K562 (cell line): ENCODE data around the gene UBE2QL1. TPM values are rescaled to one million over a fixed set of nuclear protein-coding genes. Genes with fewer than 3 reads are reported as not detected.
A peak's percentile ranks its signal among the peaks of the same experiment; 100 is the strongest.

Experiments
- ATAC-seq: fragments of 200-7000 bp; cut with Tn5 transposase; 3 replicates; pipeline ENCODE4 v1.9.1; 2020; ENCODE audit warnings: moderate library complexity
- BruUV-seq: library from RNA; stranded (reverse); fragments of 400-500 nt; replicated peaks from 2 replicates; lab custom pipeline; 2021; lab: Mats Ljungman, UMichigan
- CTCF ChIA-PET: fragments of 300-600 bp; formaldehyde crosslinking; extraction: SDS; loops from one replicate; lab custom pipeline; 2021; ENCODE audit warnings: low intra/inter-chr PET ratio; lab: Yijun Ruan, JAX
- POLR2A ChIA-PET: fragments of 300-600, 350-650 bp; sonication (Branson Sonifier 250); formaldehyde crosslinking; extraction: SDS; loops from one replicate; lab custom pipeline; 2021; ENCODE audit warnings: antibody characterized with exemption, inconsistent platforms; lab: Yijun Ruan, JAX
- DNase-seq, 4 experiments: peaks; one replicate each; pipeline versions ENCODE4 v3.0.0 to v3.0.0-alpha.2; 2011 to 2018; ENCODE audit warnings: low spot score in 3 of 4, mixed read lengths in 3 of 4; ENCODE audit errors: extremely low read depth in 1 of 4
- FAIRE-seq: peaks from 2 replicates; lab custom pipeline; 2011; peaks lifted over from hg19 to GRCh38; lab: Jason Lieb, UNC
- H2AFZ ChIP-seq: 2 replicates; pipeline ENCODE4 v1.6.0; 2011; ENCODE audit warnings: low read depth, low read length, control low read depth, inconsistent platforms
- H3K27ac ChIP-seq: fragments of 200-600 bp; 3 replicates; pipeline ENCODE4 v1.8.0; 2011; ENCODE audit warnings: low read depth, mild to moderate bottlenecking, control low read depth, inconsistent platforms, low read length, moderate library complexity, mixed read lengths; ENCODE audit errors: extremely low read depth
- H3K27me3 ChIP-seq, 2 experiments: fragments of 300-600 bp in 1 of 2; 2 replicates in 1 of 2; 3 replicates in 1 of 2; pipeline versions ENCODE4 v1.6.0 to v1.8.0; 2011; ENCODE audit warnings: inconsistent platforms in 2 of 2, low read length in 2 of 2, mild to moderate bottlenecking in 1 of 2, mixed read lengths in 1 of 2, moderate library complexity in 1 of 2; ENCODE audit not compliant: control insufficient read depth in 2 of 2, insufficient read depth in 2 of 2
- H3K36me3 ChIP-seq: fragments of 300-600 bp; 3 replicates; pipeline ENCODE4 v1.8.0; 2011; ENCODE audit warnings: mild to moderate bottlenecking, low read length, inconsistent platforms; ENCODE audit not compliant: control insufficient read depth, insufficient read depth
- H3K4me1 ChIP-seq, 2 experiments: fragments of 200-600 bp in 1 of 2; replicated peaks in 1 of 2; 2 replicates in 1 of 2; 3 replicates in 1 of 2; pipeline versions ENCODE4 v1.5.1 to v1.8.0; 2011; ENCODE audit warnings: inconsistent platforms in 2 of 2, low read length in 2 of 2, mild to moderate bottlenecking in 1 of 2, mixed read lengths in 1 of 2, moderate library complexity in 1 of 2; ENCODE audit not compliant: control insufficient read depth in 2 of 2, insufficient read depth in 2 of 2
- H3K4me2 ChIP-seq: 2 replicates; pipeline ENCODE4 v1.6.1; 2011; ENCODE audit warnings: low read length, control low read depth, inconsistent platforms, mixed read lengths; ENCODE audit not compliant: insufficient read depth
- H3K4me3 ChIP-seq: fragments of 200-600 bp; sonication (generic), shearing (Covaris generic); 2 replicates; pipeline ENCODE4 v1.5.1; 2016; ENCODE audit warnings: control low read depth, inconsistent platforms
- H3K79me2 ChIP-seq: fragments of 200-600 bp; 3 replicates; pipeline ENCODE4 v1.8.0; 2011; ENCODE audit warnings: low read length, inconsistent platforms; ENCODE audit not compliant: control insufficient read depth, insufficient read depth
- H3K9ac ChIP-seq, 2 experiments: 2 replicates each; pipeline versions ENCODE4 v1.6.0 to v1.6.1; 2011; ENCODE audit warnings: low read depth in 2 of 2, low read length in 2 of 2, control low read depth in 1 of 2, inconsistent platforms in 1 of 2, mild to moderate bottlenecking in 1 of 2, mixed read lengths in 1 of 2; ENCODE audit not compliant: insufficient read depth in 1 of 2
- H3K9me1 ChIP-seq: one replicate; pipeline ENCODE4 v1.6.0; 2011; ENCODE audit warnings: inconsistent platforms, mild to moderate bottlenecking, low read length, moderate library complexity; ENCODE audit not compliant: control insufficient read depth, insufficient read depth
- H3K9me3 ChIP-seq: replicated peaks from 2 replicates; pipeline ENCODE4 v1.5.1; 2011; ENCODE audit warnings: low read depth, low read length, inconsistent platforms; ENCODE audit not compliant: control insufficient read depth, insufficient read depth
- H4K20me1 ChIP-seq: replicated peaks from 2 replicates; pipeline ENCODE4 v1.6.1; 2011; ENCODE audit warnings: low read length, inconsistent platforms, mixed read lengths; ENCODE audit not compliant: control insufficient read depth, insufficient read depth
- ARID1B ChIP-seq: fragments of 450-650 bp; IDR thresholded peaks from 2 replicates; pipeline ENCODE4 v1.6.1; 2016; ENCODE audit warnings: antibody characterized with exemption, mild to moderate bottlenecking, inconsistent platforms
- CREBBP ChIP-seq: IDR thresholded peaks from one replicate; pipeline ENCODE4 v1.6.1; 2012; ENCODE audit warnings: low read depth, mild to moderate bottlenecking, control low read depth, inconsistent platforms, low read length
- HBP1 ChIP-seq: fragments of 450-650 bp; formaldehyde crosslinking; IDR thresholded peaks from 2 replicates; pipeline ENCODE4 v1.4.0; 2022; ENCODE audit warnings: missing genetic modification characterization
- ZNF512 ChIP-seq: IDR thresholded peaks from 2 replicates; pipeline ENCODE4 v1.6.1; 2016; ENCODE audit warnings: missing genetic modification characterization, missing compliant biosample characterization
- in situ Hi-C: fragments of 300-500 bp; cut with MboI; formaldehyde crosslinking; loops from 4 replicates; pipeline ENCODE4 v1.15.0; 2018; ENCODE audit warnings: inconsistent platforms, mixed read lengths
- intact Hi-C: fragments of 100-400 bp; cut with micrococcal nuclease; formaldehyde crosslinking; loops from 2 replicates; pipeline ENCODE4 v1.14.2; 2022
- polyA plus RNA-seq, 8 experiments: library from polyadenylated mRNA; depleted of rRNA in 4 of 8; stranded (reverse) in 5 of 8; unstranded in 3 of 8; fragments of >200 nt; fragmentation: Nextera tagmentation in 2 of 8; fragmentation: Illumina TruSeq in 1 of 8; extraction: Ambion mirVana in 2 of 8; extraction: Trizol in 1 of 8; gene quantifications; 2 replicates each; pipeline versions ENCODE4 v1.2.1 to v1.2.3, GENCODE V29; 2011 to 2014; ENCODE audit warnings: inconsistent platforms in 1 of 8, missing spikeins in 1 of 8
- total RNA-seq, 7 experiments: library from RNA; depleted of rRNA in 6 of 7; stranded (reverse); fragments of >200 nt in 6 of 7; fragmentation: Illumina TruSeq in 2 of 7; extraction: Trizol in 2 of 7; gene quantifications; 2 replicates each; pipeline versions ENCODE4 v1.2.1 to v1.2.3, GENCODE V29; 2011 to 2021; ENCODE audit warnings: low replicate concordance in 1 of 7
- TF ChIP-seq, protein P1 (sequence below): fragments of 450-650 bp; formaldehyde crosslinking; IDR thresholded peaks from 2 replicates; pipeline ENCODE4 v1.4.0; 2022; ENCODE audit warnings: missing genetic modification characterization

The UBE2QL1 gene
- total and polyA plus RNA-seq, 9 of the 15 experiments (the other 6 are each of a cell fraction or from before 2014, with no cell fraction given) = not detected

GRCh38 chr5:6424700-6425099, 24.0 kb upstream of the UBE2QL1 start:
- no peaks in the 10 kb centered on the region for H3K4me1 ChIP-seq
- H3K9me1 ChIP-seq = no peaks in the 10 kb centered on the region
- 0 out of 2 replicates have a peak, but pooled peaks cover 5% of the 10 kb centered on the region for H4K20me1 ChIP-seq
- no peak overlapping the region for H3K4me2 ChIP-seq
- no peak overlapping the region for H3K9ac ChIP-seq
- no TSS peak for BruUV-seq
- POLR2A ChIA-PET = interaction anchor here (0.7 kb wide), 1 partner anchor 41 kb away, joined by 3 read pairs; no protein-coding TSS in a partner anchor
- no peaks in the 10 kb centered on the region for H3K9me3 ChIP-seq
- H3K36me3 ChIP-seq = no peaks in the 10 kb centered on the region
- H3K27me3 ChIP-seq = peaks cover 32 to 53% of the 10 kb centered on the region in 2 experiments
- TF ChIP-seq HBP1 (CRISPR knock-in tag) (peak; percentile 52; the same call in 1 of the 2 replicates), CREBBP (no peak), ZNF512 (tag) (peak; percentile 95), ARID1B (0 out of 2 replicates have a peak, but pooled peaks have one; percentile 12)
- TF ChIP-seq, protein P1, sequence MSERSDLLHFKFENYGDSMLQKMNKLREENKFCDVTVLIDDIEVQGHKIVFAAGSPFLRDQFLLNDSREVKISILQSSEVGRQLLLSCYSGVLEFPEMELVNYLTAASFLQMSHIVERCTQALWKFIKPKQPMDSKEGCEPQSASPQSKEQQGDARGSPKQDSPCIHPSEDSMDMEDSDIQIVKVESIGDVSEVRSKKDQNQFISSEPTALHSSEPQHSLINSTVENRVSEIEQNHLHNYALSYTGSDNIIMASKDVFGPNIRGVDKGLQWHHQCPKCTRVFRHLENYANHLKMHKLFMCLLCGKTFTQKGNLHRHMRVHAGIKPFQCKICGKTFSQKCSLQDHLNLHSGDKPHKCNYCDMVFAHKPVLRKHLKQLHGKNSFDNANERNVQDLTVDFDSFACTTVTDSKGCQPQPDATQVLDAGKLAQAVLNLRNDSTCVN (CRISPR knock-in tag) = 0 out of 2 replicates have a peak, but pooled peaks have one; percentile 53
- no peak overlapping the region for H3K27ac ChIP-seq
- H3K4me3 ChIP-seq = no peak overlapping the region
- ATAC-seq (no peak), FAIRE-seq (no peak), DNase-seq (no peak)
- no peak overlapping the region for H2AFZ ChIP-seq
- no peaks in the 10 kb centered on the region for H3K79me2 ChIP-seq
- in situ Hi-C loops (no loop called here), intact Hi-C loops (no loop called here)
- CTCF ChIA-PET = no interaction called here
